Ishikawa (cell line): ENCODE data around the gene HS3ST5.

Experiments used
- CEBPB ChIP-seq: IDR thresholded peaks from 2 replicates; pipeline ENCODE4 v1.6.1; 2012
- CREB1 ChIP-seq: IDR thresholded peaks from 2 replicates; pipeline ENCODE4 v1.6.1; 2012; ENCODE audit warnings: low read depth
- EGR1 ChIP-seq: IDR thresholded peaks from 2 replicates; pipeline ENCODE4 v1.6.1; 2012
- EP300 ChIP-seq: IDR thresholded peaks from 2 replicates; pipeline ENCODE4 v1.6.1; 2012; ENCODE audit warnings: borderline replicate concordance
- FOXM1 ChIP-seq: IDR thresholded peaks from 2 replicates; pipeline ENCODE4 v1.6.1; 2012; ENCODE audit warnings: low read depth, borderline replicate concordance
- NFIC ChIP-seq: IDR thresholded peaks from 2 replicates; pipeline ENCODE4 v1.6.1; 2012
- RAD21 ChIP-seq: IDR thresholded peaks from 2 replicates; pipeline ENCODE4 v1.6.1; 2012; ENCODE audit warnings: low read depth
- REST ChIP-seq: IDR thresholded peaks from 2 replicates; pipeline ENCODE4 v1.6.1; 2012; ENCODE audit warnings: low read depth, mild to moderate bottlenecking
- TAF1 ChIP-seq: IDR thresholded peaks from 2 replicates; pipeline ENCODE4 v1.6.1; 2012; ENCODE audit warnings: low read depth, mild to moderate bottlenecking
- TCF12 ChIP-seq: IDR thresholded peaks from 2 replicates; pipeline ENCODE4 v1.6.1; 2012; ENCODE audit warnings: low read depth
- TEAD4 ChIP-seq: IDR thresholded peaks from 2 replicates; pipeline ENCODE4 v1.6.1; 2012
- YY1 ChIP-seq: IDR thresholded peaks from 2 replicates; pipeline ENCODE4 v1.6.1; 2012; ENCODE audit warnings: low read depth
- ZBTB7A ChIP-seq: IDR thresholded peaks from 2 replicates; pipeline ENCODE4 v1.6.1; 2012; ENCODE audit warnings: low read depth
- TF ChIP-seq, protein P1 (sequence below): IDR thresholded peaks from 2 replicates; pipeline ENCODE4 v1.6.1; 2012
- TF ChIP-seq, protein P2 (sequence below): IDR thresholded peaks from 2 replicates; pipeline ENCODE4 v1.6.1; 2012

The HS3ST5 gene

DNA sequence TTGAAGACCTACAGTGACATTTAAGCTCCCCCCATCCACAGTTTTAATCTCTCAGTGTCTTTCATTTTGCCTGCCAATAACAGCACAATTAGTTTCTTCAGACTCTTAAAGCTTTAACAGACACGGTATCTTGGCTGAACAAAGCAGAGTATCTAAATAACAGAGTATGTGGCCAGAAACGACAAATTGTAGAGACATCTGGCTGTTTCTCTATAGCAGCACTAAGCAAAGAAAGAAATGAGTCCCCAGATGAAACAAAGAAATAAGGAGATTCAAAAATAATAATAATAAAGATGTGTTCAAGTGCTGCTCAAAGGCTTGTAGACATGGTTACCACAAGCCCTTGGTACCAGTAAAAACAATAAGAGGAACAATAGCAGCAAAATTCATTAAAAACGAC, 274.1 kb downstream of the HS3ST5 start:
- no peak for TF ChIP-seq EP300
- TF ChIP-seq FOXM1, result no peak
- TF ChIP-seq YY1, result no peak
- TF ChIP-seq CREB1, result no peak

- TF ChIP-seq RAD21 (no peak), TAF1 (no peak), TEAD4 (no peak), YY1 (no peak), CREB1 (no peak), FOXM1 (no peak), CEBPB (no peak), TCF12 (no peak), EP300 (no peak), REST (no peak), EGR1 (no peak), ZBTB7A (no peak)
- TF ChIP-seq, protein P1, sequence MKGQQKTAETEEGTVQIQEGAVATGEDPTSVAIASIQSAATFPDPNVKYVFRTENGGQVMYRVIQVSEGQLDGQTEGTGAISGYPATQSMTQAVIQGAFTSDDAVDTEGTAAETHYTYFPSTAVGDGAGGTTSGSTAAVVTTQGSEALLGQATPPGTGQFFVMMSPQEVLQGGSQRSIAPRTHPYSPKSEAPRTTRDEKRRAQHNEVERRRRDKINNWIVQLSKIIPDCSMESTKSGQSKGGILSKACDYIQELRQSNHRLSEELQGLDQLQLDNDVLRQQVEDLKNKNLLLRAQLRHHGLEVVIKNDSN, result no peak
- TF ChIP-seq, protein P2, sequence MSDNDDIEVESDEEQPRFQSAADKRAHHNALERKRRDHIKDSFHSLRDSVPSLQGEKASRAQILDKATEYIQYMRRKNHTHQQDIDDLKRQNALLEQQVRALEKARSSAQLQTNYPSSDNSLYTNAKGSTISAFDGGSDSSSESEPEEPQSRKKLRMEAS, result no peak
Measured at GRCh38 chr6:114068116-114068515, 274.7 kb downstream of the HS3ST5 start.

DNA sequence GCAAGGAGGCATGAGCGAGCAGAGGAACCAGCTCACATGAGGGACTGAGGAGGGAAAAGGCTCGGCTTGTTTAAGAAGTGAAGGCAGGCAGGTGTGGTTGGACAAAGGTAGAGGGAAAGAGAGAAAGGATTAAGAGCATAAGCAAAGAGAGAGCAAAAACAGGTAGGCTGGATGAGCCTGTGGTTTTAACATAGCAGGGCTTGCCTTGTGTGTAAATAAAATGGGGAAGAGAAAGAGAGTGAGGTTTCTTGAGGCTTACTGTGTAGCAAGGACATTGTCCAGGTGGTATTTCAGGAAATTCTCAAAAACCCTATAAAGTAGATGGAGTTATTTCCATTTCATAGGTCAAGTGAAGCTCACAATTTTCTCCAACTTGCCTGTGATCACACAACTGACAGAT, 278.0 kb downstream of the HS3ST5 start:
- no peak for TF ChIP-seq TEAD4

DNA sequence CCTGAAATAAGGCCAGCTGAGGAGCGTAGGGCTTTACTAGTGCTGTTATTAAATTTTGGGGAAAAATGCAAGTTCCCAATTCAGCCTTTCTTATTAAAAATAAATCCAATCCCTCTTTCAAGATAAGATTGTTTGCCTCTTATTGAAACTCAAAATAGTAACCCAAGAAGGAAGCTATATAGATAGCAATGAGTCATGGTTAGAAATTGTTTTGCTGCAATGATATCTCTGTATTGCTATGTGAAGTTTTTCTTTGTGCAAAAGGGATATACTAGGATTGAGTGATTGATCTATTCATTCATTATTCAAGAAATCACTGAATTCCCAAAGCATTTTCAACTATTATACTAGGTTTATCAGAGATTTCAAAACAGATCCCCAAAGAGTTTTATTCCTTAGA, 278.9 kb downstream of the HS3ST5 start:
- no peak for TF ChIP-seq EGR1
- TF ChIP-seq YY1, result no peak
- TF ChIP-seq, protein P1, result no peak
- TF ChIP-seq TAF1, result no peak
- TF ChIP-seq EP300, result no peak

- TF ChIP-seq, protein P1, result no peak
- TF ChIP-seq EGR1, result no peak
- no peak for TF ChIP-seq RAD21
- no peak for TF ChIP-seq CEBPB
- TF ChIP-seq NFIC, result no peak
- TF ChIP-seq CREB1, result no peak
- TF ChIP-seq TCF12, result no peak
- TF ChIP-seq TAF1, result no peak
- TF ChIP-seq, protein P2, result no peak
- no peak for TF ChIP-seq EP300
- no peak for TF ChIP-seq ZBTB7A
- TF ChIP-seq FOXM1, result no peak
- no peak for TF ChIP-seq YY1
- TF ChIP-seq TEAD4, result no peak
- no peak for TF ChIP-seq REST
Measured at GRCh38 chr6:114062199-114062598, 280.6 kb downstream of the HS3ST5 start.

DNA sequence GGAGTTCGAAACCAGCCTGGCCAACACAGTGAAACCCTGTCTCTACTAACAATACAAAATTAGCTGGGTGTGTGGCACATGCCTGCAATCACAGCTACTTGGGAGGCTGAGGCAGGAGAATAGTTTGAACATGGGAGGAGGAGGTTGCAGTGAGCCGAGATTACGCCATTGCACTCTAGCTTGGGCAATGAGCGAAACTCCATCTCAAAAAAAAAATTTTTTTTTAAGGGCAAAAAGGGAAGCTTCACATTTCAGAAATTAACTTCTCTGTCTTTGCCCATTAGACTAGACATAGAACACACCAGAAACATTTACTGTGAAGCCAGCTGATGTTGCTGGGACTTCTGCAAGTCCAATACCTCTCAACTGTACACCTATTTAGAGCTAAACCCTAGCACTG, 281.1 kb downstream of the HS3ST5 start:
- TF ChIP-seq TEAD4, result no peak
- TF ChIP-seq EP300, result no peak
- TF ChIP-seq REST, result no peak
- TF ChIP-seq FOXM1, result no peak
- no peak for TF ChIP-seq RAD21
- no peak for TF ChIP-seq TCF12
